OCI-LY3 (cell line): ENCODE results near the gene PHF5A.

ENCODE experiments used
- EZH2phosphoT487 ChIP-seq: fragments of 200-600 bp; shearing (Covaris generic); IDR thresholded peaks from 2 replicates; pipeline ENCODE4 v1.6.1; 2018; ENCODE audit warnings: antibody characterized with exemption, mixed run types, low read depth
- TF ChIP-seq, protein P1 (sequence below): fragments of 200-600, 300-600 bp; sonication (generic); IDR thresholded peaks from 2 replicates; pipeline ENCODE4 v1.5.1; 2014; ENCODE audit warnings: antibody characterized with exemption, low read length, low read depth

DNA sequence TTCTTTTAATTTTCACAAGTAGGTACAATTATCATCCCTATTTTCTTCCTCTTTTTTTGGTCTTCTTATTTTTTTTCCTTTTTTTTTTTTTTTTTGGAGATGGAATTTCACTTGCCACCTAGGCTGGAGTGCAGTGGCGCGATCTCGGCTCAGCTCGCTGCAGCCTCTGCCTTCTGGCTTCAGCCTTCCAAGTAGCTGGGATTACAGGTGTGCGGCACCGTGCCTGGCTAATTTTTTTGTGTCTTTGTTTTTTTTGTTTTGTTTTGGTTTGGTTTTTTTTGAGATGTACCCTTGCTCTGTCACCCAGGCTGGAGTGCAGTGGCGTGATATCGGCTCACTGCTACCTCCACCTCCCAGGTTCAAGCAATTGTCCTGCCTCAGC, 38.5 kb downstream of the PHF5A start:
- TF ChIP-seq, protein P1, sequence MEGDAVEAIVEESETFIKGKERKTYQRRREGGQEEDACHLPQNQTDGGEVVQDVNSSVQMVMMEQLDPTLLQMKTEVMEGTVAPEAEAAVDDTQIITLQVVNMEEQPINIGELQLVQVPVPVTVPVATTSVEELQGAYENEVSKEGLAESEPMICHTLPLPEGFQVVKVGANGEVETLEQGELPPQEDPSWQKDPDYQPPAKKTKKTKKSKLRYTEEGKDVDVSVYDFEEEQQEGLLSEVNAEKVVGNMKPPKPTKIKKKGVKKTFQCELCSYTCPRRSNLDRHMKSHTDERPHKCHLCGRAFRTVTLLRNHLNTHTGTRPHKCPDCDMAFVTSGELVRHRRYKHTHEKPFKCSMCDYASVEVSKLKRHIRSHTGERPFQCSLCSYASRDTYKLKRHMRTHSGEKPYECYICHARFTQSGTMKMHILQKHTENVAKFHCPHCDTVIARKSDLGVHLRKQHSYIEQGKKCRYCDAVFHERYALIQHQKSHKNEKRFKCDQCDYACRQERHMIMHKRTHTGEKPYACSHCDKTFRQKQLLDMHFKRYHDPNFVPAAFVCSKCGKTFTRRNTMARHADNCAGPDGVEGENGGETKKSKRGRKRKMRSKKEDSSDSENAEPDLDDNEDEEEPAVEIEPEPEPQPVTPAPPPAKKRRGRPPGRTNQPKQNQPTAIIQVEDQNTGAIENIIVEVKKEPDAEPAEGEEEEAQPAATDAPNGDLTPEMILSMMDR = no peak
- no peak for TF ChIP-seq EZH2phosphoT487
